ENCODE data around the gene EIPR1.

EIPR1 gene

DNA sequence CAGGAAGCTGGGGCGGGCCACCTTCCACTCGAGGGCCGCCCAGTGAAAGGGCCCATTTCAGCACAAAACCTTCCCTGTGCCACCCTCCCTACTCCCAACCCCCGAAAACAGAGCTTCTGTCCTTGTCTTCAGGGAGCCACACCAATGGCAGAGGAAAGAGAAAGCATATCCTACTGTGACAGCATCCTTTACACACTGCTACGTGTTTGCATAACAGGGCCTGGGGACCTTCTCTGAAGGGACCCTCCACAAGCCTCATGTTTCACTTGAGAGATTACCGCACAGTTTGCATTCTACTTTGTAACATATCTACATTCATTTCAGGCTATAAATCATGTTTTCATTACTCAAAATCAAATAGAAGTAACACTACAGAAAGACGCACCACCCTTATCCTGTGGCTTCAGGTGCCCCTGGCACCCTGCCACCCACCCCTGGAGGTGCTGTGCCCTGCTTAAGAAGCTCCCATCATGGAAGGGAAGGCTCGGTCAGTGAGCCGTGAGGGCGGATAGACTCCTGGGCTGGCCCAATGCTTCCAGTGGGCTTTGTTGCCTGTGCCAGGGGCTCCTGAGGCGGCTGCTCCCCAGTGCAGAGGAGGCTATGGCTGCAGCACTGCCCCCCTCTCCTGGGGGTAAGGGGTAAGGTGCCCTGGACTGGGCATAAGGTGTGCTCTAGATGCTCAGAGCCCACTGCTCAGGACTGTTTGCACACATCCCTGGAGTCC is 52.0 kb downstream of the EIPR1 start:
- no peak overlapping the region for H3K4me3 ChIP-seq (ENCODE audit: low read depth, low read length)
- TF ChIP-seq, protein P1, sequence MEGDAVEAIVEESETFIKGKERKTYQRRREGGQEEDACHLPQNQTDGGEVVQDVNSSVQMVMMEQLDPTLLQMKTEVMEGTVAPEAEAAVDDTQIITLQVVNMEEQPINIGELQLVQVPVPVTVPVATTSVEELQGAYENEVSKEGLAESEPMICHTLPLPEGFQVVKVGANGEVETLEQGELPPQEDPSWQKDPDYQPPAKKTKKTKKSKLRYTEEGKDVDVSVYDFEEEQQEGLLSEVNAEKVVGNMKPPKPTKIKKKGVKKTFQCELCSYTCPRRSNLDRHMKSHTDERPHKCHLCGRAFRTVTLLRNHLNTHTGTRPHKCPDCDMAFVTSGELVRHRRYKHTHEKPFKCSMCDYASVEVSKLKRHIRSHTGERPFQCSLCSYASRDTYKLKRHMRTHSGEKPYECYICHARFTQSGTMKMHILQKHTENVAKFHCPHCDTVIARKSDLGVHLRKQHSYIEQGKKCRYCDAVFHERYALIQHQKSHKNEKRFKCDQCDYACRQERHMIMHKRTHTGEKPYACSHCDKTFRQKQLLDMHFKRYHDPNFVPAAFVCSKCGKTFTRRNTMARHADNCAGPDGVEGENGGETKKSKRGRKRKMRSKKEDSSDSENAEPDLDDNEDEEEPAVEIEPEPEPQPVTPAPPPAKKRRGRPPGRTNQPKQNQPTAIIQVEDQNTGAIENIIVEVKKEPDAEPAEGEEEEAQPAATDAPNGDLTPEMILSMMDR (IDR thresholded peaks at IDR 0.05; ENCODE audit: borderline replicate concordance, insufficient read depth, low read depth, low read length) = no peak

DNA sequence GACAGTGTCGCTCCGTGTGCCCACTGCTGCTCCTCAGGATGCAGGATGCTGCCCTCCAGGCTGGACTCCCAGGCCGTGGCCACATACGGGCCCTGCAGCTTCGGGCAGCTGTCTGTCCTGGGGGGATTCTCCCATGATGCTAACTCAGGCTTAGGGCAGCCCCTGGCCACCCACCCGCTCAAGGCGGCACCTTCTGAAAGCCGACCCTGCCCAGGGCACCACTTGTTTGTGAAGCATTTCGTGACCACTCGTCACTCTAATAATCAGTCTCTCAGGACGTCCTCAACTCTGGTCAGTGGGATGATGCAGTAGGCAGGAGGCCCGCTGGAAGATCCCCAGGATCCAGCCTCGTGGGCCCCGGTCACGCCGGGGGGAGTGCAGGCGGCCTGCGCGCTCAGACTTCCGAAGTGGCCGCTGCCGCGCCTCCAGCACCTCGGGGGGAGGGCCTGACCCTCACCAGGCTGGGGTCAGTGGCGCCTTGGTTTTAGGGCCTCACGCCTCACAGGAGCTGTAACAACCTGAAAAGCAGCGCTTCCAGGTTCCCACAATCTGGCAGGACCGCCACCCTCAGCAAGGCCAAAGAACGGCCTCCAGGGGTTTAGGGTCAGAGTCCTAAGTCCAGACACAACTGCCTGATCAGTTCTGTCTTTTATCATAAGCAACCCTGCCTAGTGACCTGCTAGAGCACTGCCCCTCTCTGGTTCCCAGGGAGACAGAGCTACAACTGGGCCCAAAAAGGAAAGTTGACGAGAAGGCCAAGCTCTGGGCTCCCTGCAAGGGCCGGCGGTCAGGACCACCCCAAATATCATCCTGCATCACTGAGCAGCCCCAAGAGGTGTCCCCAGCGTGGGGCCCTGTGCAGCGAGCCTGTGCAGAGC is 53.0 kb downstream of the EIPR1 start:
- TF ChIP-seq, protein P1 (IDR thresholded peaks at IDR 0.05; ENCODE audit: borderline replicate concordance, insufficient read depth, low read depth, low read length) = no peak
- no peak overlapping the region for H3K4me3 ChIP-seq (ENCODE audit: low read depth, low read length)

DNA sequence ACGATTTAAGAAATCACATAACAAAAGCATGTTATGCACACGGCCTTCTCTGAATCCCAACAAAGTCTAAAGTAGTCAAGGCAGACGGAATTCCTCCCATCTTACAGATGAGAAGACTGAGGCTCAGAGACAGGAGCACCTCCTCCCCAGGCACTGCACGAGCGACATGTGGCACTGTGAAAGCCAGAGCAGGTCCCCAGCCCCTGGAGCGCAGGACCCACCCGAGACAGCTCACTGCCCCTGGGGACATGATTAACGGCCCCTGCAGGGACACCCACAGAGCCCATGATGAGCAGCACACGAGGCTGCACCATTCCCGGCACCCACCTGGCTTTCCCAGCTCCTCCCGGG is 53.6 kb downstream of the EIPR1 start:
- TF ChIP-seq, protein P1 (IDR thresholded peaks at IDR 0.05; ENCODE audit: borderline replicate concordance, insufficient read depth, low read depth, low read length) = no peak
- H3K4me3 ChIP-seq (ENCODE audit: low read depth, low read length) = no peak overlapping the region

DNA sequence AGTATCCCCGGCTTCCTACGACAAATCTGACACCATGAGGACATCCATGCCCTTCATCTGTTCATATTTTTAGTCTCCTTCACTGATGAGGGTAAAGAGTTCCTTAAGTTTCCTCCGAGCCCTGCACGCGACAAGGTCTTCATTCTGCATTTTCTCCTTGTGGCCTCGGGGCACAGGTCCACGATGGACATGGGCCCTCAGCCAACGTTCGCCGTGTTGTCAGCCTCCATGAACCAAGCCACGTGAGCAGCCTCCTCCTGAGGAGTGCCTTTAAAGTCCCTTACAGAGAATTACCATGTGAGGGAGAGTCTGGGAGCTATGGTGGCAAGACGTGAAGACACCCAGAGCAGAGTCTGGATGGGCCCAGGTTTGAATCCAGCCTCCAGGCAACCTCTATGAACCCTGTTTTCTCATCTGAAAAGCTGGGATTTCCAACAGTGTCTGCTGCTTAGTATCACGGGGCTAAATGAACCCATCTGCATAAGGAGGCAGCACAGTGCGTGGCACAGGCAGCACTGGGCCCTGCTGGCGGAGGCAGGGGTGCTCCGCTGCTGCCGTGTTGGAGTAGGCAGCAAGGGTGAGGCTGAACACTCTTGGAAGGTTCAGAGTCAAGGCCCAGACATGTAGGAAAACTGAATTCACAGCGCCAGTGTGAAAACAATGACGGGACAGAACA is 54.1 kb downstream of the EIPR1 start:
- no peak overlapping the region for H3K4me3 ChIP-seq (ENCODE audit: low read depth, low read length)
- TF ChIP-seq, protein P1 (IDR thresholded peaks at IDR 0.05; ENCODE audit: borderline replicate concordance, insufficient read depth, low read depth, low read length) = no peak

DNA sequence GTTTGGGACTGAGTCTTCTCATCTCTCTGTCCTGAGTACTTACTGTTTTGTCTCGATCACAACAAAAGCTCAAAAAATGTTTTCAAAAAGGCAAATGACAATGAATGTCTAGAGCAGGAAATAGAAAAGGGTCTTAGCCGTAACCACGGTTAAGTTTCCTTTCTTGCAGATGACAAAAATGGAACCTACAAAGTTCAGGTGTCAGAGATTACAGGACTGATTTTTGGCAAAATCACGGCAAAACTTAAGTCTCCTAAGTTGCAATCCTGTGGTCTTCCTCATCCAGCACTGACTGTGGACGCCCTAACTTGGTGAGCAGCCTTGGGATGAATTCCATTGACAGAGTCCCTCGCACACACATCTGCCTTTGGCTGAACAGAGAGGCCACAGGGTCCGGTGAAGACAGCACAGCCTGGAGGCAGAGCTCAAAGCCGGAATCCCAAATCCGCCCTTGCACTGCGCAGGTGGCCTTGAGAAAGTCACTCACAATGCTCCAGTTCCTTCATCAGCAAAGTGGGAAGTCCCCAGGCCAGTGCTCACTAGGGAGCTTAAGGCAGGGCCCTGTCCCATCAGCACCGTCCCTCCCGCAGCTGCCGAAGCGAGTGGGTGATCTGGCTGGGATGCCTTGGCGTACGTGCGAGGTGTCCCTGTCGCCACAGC is 55.2 kb downstream of the EIPR1 start:
- H3K4me3 ChIP-seq (ENCODE audit: low read depth, low read length) = no peak overlapping the region
- TF ChIP-seq, protein P1 (IDR thresholded peaks at IDR 0.05; ENCODE audit: borderline replicate concordance, insufficient read depth, low read depth, low read length) = no peak

DNA sequence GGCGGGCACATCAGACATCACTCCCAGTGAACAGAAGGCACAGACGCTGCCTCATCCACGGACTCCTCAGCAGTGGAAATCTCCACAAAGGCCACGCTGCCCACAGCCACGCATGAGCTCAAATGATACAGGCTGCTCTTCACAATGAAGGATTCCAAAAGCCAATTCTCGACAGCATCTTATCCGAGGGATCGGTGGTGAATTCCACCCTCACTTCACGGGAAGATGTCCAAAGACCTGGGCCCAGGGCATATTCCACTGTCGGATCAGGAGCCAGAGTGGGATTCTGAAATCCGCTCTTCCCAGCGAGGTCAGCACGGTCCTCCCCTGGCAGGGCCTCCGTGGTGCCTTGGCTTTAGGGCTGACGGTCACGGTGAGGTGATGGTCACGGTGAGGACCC is 55.8 kb downstream of the EIPR1 start:
- no peak overlapping the region for H3K4me3 ChIP-seq (ENCODE audit: low read depth, low read length)
- TF ChIP-seq, protein P1 (IDR thresholded peaks at IDR 0.05; ENCODE audit: borderline replicate concordance, insufficient read depth, low read depth, low read length) = no peak
